SU-DHL-6 (cell line): ENCODE measurements around the gene CFAP45.

ENCODE experiments used
- H2AFZ ChIP-seq: fragments of 200-600 bp; sonication (generic); 2 replicates; pipeline ENCODE4 v1.6.1; 2014; ENCODE audit warnings: low read depth, mild to moderate bottlenecking, moderate library complexity, mixed read lengths, antibody characterized with exemption, low read length; ENCODE audit not compliant: severe bottlenecking
- H3F3A ChIP-seq: fragments of 200-600 bp; shearing (Covaris generic); 2 replicates; pipeline ENCODE4 v1.6.0; 2016; ENCODE audit warnings: antibody characterized with exemption, mild to moderate bottlenecking; ENCODE audit not compliant: insufficient read depth
- H3K27ac ChIP-seq: fragments of 200-600 bp; sonication (generic); 2 replicates; pipeline ENCODE4 v1.5.1; 2016; ENCODE audit warnings: low read depth, mild to moderate bottlenecking, low read length, moderate library complexity, mixed read lengths
- H3K27me3 ChIP-seq: fragments of 200-600 bp; sonication (generic), shearing (Covaris generic); 2 replicates; pipeline ENCODE4 v1.6.0; 2014; ENCODE audit warnings: mild to moderate bottlenecking, low read length
- H3K36me3 ChIP-seq: fragments of 200-600 bp; sonication (generic); 2 replicates; pipeline ENCODE4 v1.6.1; 2014; ENCODE audit warnings: mild to moderate bottlenecking, low read length, mixed read lengths
- H3K4me2 ChIP-seq: fragments of 300-600, 200-600 bp; shearing (Covaris generic), sonication (generic); 2 replicates; pipeline ENCODE4 v1.6.0; 2014; ENCODE audit warnings: low read length, low read depth, mild to moderate bottlenecking; ENCODE audit not compliant: poor library complexity, severe bottlenecking
- H3K4me3 ChIP-seq: fragments of 200-600 bp; sonication (generic); 2 replicates; pipeline ENCODE4 v1.5.1; 2014; ENCODE audit warnings: antibody characterized with exemption, low read length, mild to moderate bottlenecking, mixed read lengths; ENCODE audit not compliant: insufficient read depth, poor library complexity, severe bottlenecking
- H3K79me2 ChIP-seq: fragments of 200-600 bp; sonication (generic); 2 replicates; pipeline ENCODE4 v1.6.1; 2014; ENCODE audit warnings: mild to moderate bottlenecking, low read length, moderate library complexity; ENCODE audit not compliant: insufficient read depth
- H3K9ac ChIP-seq: fragments of 200-600 bp; sonication (generic); 2 replicates; pipeline ENCODE4 v1.7.0; 2014; ENCODE audit warnings: mild to moderate bottlenecking, low read length
- H3K9me2 ChIP-seq: fragments of 200-600 bp; sonication (generic); replicated peaks from 2 replicates; pipeline ENCODE4 v1.6.1; 2014; ENCODE audit warnings: low read length; ENCODE audit not compliant: insufficient read depth
- H3K9me3 ChIP-seq: fragments of 200-600 bp; sonication (generic); 2 replicates; pipeline ENCODE4 v1.6.1; 2014; ENCODE audit warnings: low read length, mixed read lengths; ENCODE audit not compliant: insufficient read depth
- H4K20me1 ChIP-seq: fragments of 200-600 bp; sonication (generic); 2 replicates; pipeline ENCODE4 v1.6.1; 2014; ENCODE audit warnings: low read depth, mild to moderate bottlenecking, antibody characterized with exemption, low read length, moderate library complexity, mixed read lengths
- EZH2phosphoT487 ChIP-seq: fragments of 200-600 bp; sonication (generic), shearing (Covaris generic); conservative IDR thresholded peaks from 2 replicates; pipeline ENCODE4 v1.6.1; 2018; ENCODE audit warnings: mild to moderate bottlenecking, antibody characterized with exemption, low read length, moderate library complexity, mixed read lengths
- TF ChIP-seq, protein P1 (sequence below): fragments of 200-600 bp; sonication (generic); IDR thresholded peaks from one replicate; pipeline ENCODE4 v1.5.1; 2017; ENCODE audit warnings: antibody characterized with exemption, mild to moderate bottlenecking, low read length, moderate library complexity; ENCODE audit not compliant: insufficient read depth, poor library complexity, severe bottlenecking

The CFAP45 gene

GRCh38 chr1:159895836-159896545 is 4.0 kb downstream of the CFAP45 start:
- Histone ChIP-seq H3K9me3 (no peaks in the 10 kb centered on the region), H3K4me2 (no peak overlapping the region), H3K27me3 (no peaks in the 10 kb centered on the region), H3K9ac (no peak overlapping the region), H4K20me1 (no peaks in the 10 kb centered on the region), H3K4me3 (no peak overlapping the region), H3K9me2 (no peaks in the 10 kb centered on the region), H2AFZ (no peak overlapping the region), H3F3A (no peaks in the 10 kb centered on the region), H3K36me3 (no peaks in the 10 kb centered on the region), H3K79me2 (no peaks in the 10 kb centered on the region), H3K27ac (no peak overlapping the region)
- TF ChIP-seq, protein P1, sequence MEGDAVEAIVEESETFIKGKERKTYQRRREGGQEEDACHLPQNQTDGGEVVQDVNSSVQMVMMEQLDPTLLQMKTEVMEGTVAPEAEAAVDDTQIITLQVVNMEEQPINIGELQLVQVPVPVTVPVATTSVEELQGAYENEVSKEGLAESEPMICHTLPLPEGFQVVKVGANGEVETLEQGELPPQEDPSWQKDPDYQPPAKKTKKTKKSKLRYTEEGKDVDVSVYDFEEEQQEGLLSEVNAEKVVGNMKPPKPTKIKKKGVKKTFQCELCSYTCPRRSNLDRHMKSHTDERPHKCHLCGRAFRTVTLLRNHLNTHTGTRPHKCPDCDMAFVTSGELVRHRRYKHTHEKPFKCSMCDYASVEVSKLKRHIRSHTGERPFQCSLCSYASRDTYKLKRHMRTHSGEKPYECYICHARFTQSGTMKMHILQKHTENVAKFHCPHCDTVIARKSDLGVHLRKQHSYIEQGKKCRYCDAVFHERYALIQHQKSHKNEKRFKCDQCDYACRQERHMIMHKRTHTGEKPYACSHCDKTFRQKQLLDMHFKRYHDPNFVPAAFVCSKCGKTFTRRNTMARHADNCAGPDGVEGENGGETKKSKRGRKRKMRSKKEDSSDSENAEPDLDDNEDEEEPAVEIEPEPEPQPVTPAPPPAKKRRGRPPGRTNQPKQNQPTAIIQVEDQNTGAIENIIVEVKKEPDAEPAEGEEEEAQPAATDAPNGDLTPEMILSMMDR = no peak
- TF ChIP-seq EZH2phosphoT487 = no peak

GRCh38 chr1:159895286-159895685 is 4.7 kb downstream of the CFAP45 start:
- TF ChIP-seq, protein P1 = no peak
- Histone ChIP-seq H3F3A (no peaks in the 10 kb centered on the region), H3K9me3 (no peaks in the 10 kb centered on the region), H3K9ac (no peak overlapping the region), H3K9me2 (no peaks in the 10 kb centered on the region), H3K79me2 (no peaks in the 10 kb centered on the region), H4K20me1 (no peaks in the 10 kb centered on the region), H3K27me3 (no peaks in the 10 kb centered on the region), H3K36me3 (no peaks in the 10 kb centered on the region), H3K4me2 (no peak overlapping the region), H2AFZ (no peak overlapping the region), H3K4me3 (no peak overlapping the region), H3K27ac (no peak overlapping the region)

- Histone ChIP-seq H3K9ac (no peak overlapping the region), H3F3A (no peaks in the 10 kb centered on the region), H3K79me2 (no peaks in the 10 kb centered on the region), H4K20me1 (no peaks in the 10 kb centered on the region), H3K27ac (no peak overlapping the region), H3K27me3 (no peaks in the 10 kb centered on the region), H3K36me3 (no peaks in the 10 kb centered on the region), H3K9me3 (no peaks in the 10 kb centered on the region), H3K4me2 (no peak overlapping the region), H3K9me2 (no peaks in the 10 kb centered on the region), H3K4me3 (no peak overlapping the region), H2AFZ (no peak overlapping the region)
- TF ChIP-seq, protein P1 = no peak
- TF ChIP-seq EZH2phosphoT487 = no peak
Measured at GRCh38 chr1:159892944-159893343, 7.0 kb downstream of the CFAP45 start.
